ENCODE results near the gene LRRC2. TPM values are rescaled to one million over a fixed set of nuclear protein-coding genes. Genes with fewer than 3 reads are reported as not detected.

Gene LRRC2
- total and polyA plus RNA-seq, 5 donors from 2014 or later, result 1.2 to 3.8 (median 2.4) TPM

DNA sequence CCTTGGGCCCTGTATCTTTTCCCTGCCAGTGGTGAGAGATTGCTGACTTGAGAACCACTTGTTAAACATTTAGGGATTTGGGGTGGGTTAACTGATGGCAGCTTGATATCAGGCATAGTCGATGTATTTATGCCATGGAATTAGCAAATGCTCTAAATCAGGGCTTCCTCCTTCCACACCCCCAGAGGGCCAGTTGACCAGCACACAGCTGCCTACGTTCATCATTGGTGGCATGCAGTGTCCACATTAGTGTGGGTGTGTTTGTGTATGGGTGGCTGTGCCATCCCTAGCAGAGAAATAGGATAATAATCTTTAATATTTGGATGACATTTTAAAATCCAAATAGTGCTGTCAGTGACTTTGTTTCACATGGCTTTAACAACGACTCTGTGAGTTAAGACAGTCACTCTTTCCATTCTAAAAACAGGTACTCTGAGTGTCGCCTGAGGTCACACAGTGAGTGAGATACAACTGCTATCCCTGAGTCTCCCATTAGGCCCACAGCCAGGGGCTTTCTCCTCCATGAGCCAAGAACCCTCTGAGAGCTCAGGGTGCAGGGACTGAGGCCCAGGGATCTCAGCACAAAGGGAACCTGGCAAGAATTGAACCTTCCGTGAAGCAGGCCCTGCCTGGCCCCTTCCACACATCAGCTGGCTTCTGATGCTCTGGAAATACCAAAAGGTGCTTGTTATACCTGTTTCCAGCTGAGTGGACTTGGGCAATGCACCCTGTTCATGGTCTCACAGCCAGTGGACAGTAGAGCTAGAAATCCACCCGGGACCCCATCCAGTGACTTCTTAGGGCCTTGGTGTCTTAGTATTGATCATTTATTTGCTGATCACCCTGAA is 97.1 kb downstream of the LRRC2 start:
- peaks cover 3% of the 10 kb centered on the region for H3K36me3 Mint-ChIP-seq
- H3K27me3 Mint-ChIP-seq, result peaks cover 37% of the 10 kb centered on the region
- peaks cover 0 to 3% (median 1%) of the 10 kb centered on the region in 7 donors for H3K9me3 Mint-ChIP-seq
- Histone ChIP-seq H3K4me1 (ENCODE audit: control insufficient read depth, insufficient read depth, low read length, poor library complexity, severe bottlenecking) (no peaks in the 10 kb centered on the region), H3K4me3 (ENCODE audit: low read depth, low read length) (no peak overlapping the region), H3K9me3 (ENCODE audit: control insufficient read depth in 2 of 2, low read length in 2 of 2) (no peaks in the 10 kb centered on the region), H3K27me3 (ENCODE audit: control insufficient read depth, insufficient read depth, low read length) (peaks cover 9% of the 10 kb centered on the region), H3K36me3 (ENCODE audit: control insufficient read depth, insufficient read depth, low read length) (no peaks in the 10 kb centered on the region), H3K27ac (ENCODE audit: insufficient read depth, low read length, poor library complexity, severe bottlenecking) (no peak overlapping the region)
- DNase-seq (no peak), ATAC-seq (ENCODE audit: low read depth in 2 of 2) (no peak)
- H3K4me1 Mint-ChIP-seq, result no peaks in the 10 kb centered on the region
- no peak overlapping the region for H3K4me3 Mint-ChIP-seq
- H3K27ac Mint-ChIP-seq, result no peak overlapping the region

DNA sequence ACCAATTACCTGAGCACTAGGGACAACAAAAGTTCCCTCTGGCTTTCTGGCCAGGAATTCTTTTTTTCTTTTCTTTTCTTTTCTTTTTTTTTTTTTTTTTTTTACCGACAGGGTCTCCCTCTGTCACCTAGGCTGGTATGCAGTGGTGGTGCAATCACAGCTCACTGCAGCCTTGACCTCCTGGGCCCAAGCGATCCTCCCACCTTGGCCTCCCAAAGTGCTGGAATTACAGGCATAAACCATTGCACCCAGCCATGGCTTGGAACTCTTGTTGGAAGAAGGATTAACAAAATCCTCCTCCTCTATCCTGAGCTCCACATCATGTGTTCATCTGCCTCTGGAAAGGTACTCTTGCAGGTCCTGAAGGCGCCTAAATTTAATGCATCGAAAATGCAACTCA is 98.5 kb downstream of the LRRC2 start:
- H3K9me3 Mint-ChIP-seq, result no peaks in the 10 kb centered on the region
- H3K27me3 Mint-ChIP-seq, result peaks cover 44% of the 10 kb centered on the region
- no peaks in the 10 kb centered on the region for H3K36me3 ChIP-seq (ENCODE audit: control insufficient read depth, insufficient read depth, low read length)
- no peaks in the 10 kb centered on the region for H3K9me3 ChIP-seq (ENCODE audit: control insufficient read depth in 2 of 2, low read length in 2 of 2)
- H3K36me3 Mint-ChIP-seq, result peaks cover 3% of the 10 kb centered on the region
- no peaks in the 10 kb centered on the region for H3K4me1 Mint-ChIP-seq
- ATAC-seq (ENCODE audit: low read depth in 2 of 2) (no peak), DNase-seq (no peak)
- no peak overlapping the region for H3K27ac Mint-ChIP-seq
- H3K4me3 ChIP-seq (ENCODE audit: low read depth, low read length), result no peak overlapping the region
- H3K4me3 Mint-ChIP-seq, result no peak overlapping the region
- H3K27me3 ChIP-seq (ENCODE audit: control insufficient read depth, insufficient read depth, low read length), result peaks cover 7% of the 10 kb centered on the region
- H3K27ac ChIP-seq (ENCODE audit: insufficient read depth, low read length, poor library complexity, severe bottlenecking), result no peak overlapping the region
- H3K4me1 ChIP-seq (ENCODE audit: control insufficient read depth, insufficient read depth, low read length, poor library complexity, severe bottlenecking), result no peaks in the 10 kb centered on the region

DNA sequence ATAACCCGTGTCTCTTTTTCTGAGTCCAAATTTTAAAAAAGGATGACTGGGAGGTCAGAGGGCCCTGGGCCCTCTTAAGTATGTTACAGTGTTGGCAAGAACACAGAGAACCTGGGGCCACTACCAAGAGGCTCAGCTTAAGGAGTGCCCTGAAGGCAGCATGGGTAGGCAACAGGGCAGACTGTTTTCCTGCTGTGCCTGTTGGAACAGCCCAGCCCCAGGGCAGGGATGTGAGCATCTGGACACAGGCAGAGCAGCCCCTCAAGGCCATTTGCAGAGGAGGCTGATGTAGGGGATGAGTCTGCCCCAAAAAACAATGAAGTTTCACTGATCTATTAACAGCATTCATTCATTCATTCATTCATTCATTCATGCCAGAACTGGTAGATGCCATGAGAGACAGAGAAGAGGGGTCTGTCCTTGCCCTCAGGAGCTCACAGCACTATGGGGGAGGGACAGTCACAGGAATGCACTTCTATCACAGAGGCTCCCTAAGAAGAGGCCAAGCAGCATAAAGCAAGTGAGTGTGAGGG is 99.2 kb downstream of the LRRC2 start:
- Histone ChIP-seq H3K27ac (ENCODE audit: insufficient read depth, low read length, poor library complexity, severe bottlenecking) (no peak overlapping the region), H3K9me3 (ENCODE audit: control insufficient read depth in 2 of 2, low read length in 2 of 2) (no peaks in the 10 kb centered on the region), H3K27me3 (ENCODE audit: control insufficient read depth, insufficient read depth, low read length) (peaks cover 9% of the 10 kb centered on the region), H3K36me3 (ENCODE audit: control insufficient read depth, insufficient read depth, low read length) (no peaks in the 10 kb centered on the region), H3K4me1 (ENCODE audit: control insufficient read depth, insufficient read depth, low read length, poor library complexity, severe bottlenecking) (no peaks in the 10 kb centered on the region), H3K4me3 (ENCODE audit: low read depth, low read length) (no peak overlapping the region)
- Mint-ChIP-seq H3K36me3 (peaks cover 3% of the 10 kb centered on the region), H3K4me3 (no peak overlapping the region), H3K9me3 (peaks cover 0 to 2% (median 0%) of the 10 kb centered on the region in 7 donors), H3K27me3 (peaks cover 50% of the 10 kb centered on the region), H3K27ac (no peak overlapping the region), H3K4me1 (no peaks in the 10 kb centered on the region)
- ATAC-seq (ENCODE audit: low read depth in 2 of 2), result no peak
- no peak for DNase-seq

DNA sequence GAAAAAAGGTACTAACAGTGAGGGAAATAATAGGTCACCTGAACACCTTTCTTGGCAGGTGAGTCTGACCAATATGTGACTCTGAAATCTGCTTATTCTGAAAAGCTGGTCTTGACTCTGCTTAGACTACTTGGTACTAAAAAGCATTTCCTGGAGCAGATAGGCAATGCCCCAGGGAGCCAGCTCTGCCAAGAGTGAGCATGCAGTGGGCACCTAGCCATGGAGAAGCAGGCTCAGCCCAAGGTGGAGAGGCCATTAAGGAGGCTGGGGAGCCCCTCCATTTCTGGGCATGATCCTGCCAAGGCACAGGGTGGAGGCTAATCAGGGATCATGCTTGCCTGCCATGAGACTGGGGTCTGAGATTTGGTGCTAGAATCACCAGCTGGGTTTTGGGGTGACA is 99.8 kb downstream of the LRRC2 start:
- DNase-seq, result no peak
- Histone ChIP-seq H3K4me3 (ENCODE audit: low read depth, low read length) (no peak overlapping the region), H3K4me1 (ENCODE audit: control insufficient read depth, insufficient read depth, low read length, poor library complexity, severe bottlenecking) (no peaks in the 10 kb centered on the region), H3K36me3 (ENCODE audit: control insufficient read depth, insufficient read depth, low read length) (no peaks in the 10 kb centered on the region), H3K9me3 (ENCODE audit: control insufficient read depth in 2 of 2, low read length in 2 of 2) (no peaks in the 10 kb centered on the region), H3K27ac (ENCODE audit: insufficient read depth, low read length, poor library complexity, severe bottlenecking) (no peak overlapping the region), H3K27me3 (ENCODE audit: control insufficient read depth, insufficient read depth, low read length) (peaks cover 12% of the 10 kb centered on the region)
- Mint-ChIP-seq H3K27me3 (peaks cover 54% of the 10 kb centered on the region), H3K4me1 (no peaks in the 10 kb centered on the region), H3K4me3 (no peak overlapping the region), H3K36me3 (peaks cover 3% of the 10 kb centered on the region), H3K9me3 (peaks cover 0 to 2% (median 0%) of the 10 kb centered on the region in 7 donors), H3K27ac (no peak overlapping the region)
- no peak for ATAC-seq (ENCODE audit: low read depth in 2 of 2)

Other genes with a start within 250 kb of the LRRC2 start
- gene CCR2, start 212.2 kb downstream of the LRRC2 start, total RNA-seq, result 9.5 TPM
- 10 to 100 TPM; 14.4 to 25.6 (median 16.5) TPM for gene CCR2, start 212.2 kb downstream of the LRRC2 start, polyA plus RNA-seq
- gene CCR5, start 195.4 kb downstream of the LRRC2 start, total RNA-seq, result 18.2 TPM
- gene CCR5, start 195.4 kb downstream of the LRRC2 start, polyA plus RNA-seq, result 10 to 100 TPM; 10.9 to 18.6 (median 15.7) TPM
- 10.6 TPM for gene CCRL2, start 159.0 kb downstream of the LRRC2 start, total RNA-seq
- 1 to 10 TPM; 1.4 to 2.2 (median 1.9) TPM for gene CCRL2, start 159.0 kb downstream of the LRRC2 start, polyA plus RNA-seq
- not detected for gene LTF, start 101.4 kb downstream of the LRRC2 start, total RNA-seq
- not detected for gene LTF, start 101.4 kb downstream of the LRRC2 start, polyA plus RNA-seq
- gene RTP3, start 68.3 kb downstream of the LRRC2 start, total RNA-seq, result not detected
- gene RTP3, start 68.3 kb downstream of the LRRC2 start, polyA plus RNA-seq, result not detected
- not detected for gene FAM240A, start 46.2 kb upstream of the LRRC2 start, total RNA-seq
- not detected for gene FAM240A, start 46.2 kb upstream of the LRRC2 start, polyA plus RNA-seq
- gene ALS2CL, start 127.4 kb upstream of the LRRC2 start, total RNA-seq, result 25.8 TPM
- gene ALS2CL, start 127.4 kb upstream of the LRRC2 start, polyA plus RNA-seq, result 1 to 10 TPM; 1.3 to 2.5 (median 1.7) TPM
- 1.9 TPM for gene TMIE, start 135.1 kb upstream of the LRRC2 start, total RNA-seq
- 1 to 10 TPM in 3 of 4 donors, under 1 TPM in 1; 0.60 to 1.9 (median 1.4) TPM for gene TMIE, start 135.1 kb upstream of the LRRC2 start, polyA plus RNA-seq
- not detected for gene PRSS50, start 151.6 kb upstream of the LRRC2 start, total RNA-seq
- gene PRSS50, start 151.6 kb upstream of the LRRC2 start, polyA plus RNA-seq, result not detected

All from CD4-positive, CD25-positive, alpha-beta regulatory T cell (primary cell).